Smooth muscle cell of bladder (primary cell): Measurements from ENCODE around the gene HDAC3. TPM values are rescaled to one million over a fixed set of nuclear protein-coding genes. Genes with fewer than 3 reads are reported as not detected.

Experiments used
- total RNA-seq: library from RNA; depleted of rRNA; stranded (reverse); fragments of >200 nt; gene quantifications from 2 replicates; pipeline ENCODE4 v1.2.3, GENCODE V29; 2014

Gene HDAC3
- total RNA-seq, result 62.6 and 62.7 TPM in 2 replicates

DNA sequence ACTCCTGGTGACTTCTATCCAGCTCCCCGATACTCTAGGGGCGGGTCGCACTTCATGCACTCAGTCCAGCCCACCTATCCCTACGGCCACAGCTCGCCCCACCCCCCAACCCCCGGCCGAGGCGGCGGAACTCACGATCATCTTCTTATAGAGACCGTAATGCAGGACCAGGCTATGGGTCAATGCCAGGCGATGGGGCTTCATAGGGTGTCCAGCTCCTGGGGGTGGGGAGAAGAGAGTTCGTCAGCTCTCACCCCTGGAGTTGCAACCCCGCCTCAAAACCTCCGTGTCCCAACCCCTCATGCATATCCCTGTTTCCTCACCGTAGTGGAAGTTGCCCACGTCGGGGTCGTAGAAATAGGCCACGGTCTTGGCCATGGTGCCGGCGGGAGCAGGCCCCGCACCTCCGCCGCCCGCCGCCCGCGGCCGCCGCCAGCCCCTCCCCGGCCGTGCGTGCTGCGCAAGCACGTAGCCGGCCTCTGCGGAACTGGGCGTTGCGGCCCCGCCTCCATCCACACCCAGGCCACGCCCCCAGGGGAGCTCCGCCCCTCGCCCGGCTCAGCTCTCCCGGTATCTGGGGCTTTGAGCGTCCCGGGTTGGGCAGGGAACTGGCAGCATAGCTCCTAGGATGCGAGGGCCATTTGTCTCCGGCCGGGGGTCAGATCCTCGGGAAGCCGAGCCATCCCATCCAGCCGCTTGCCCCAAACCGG lies at the start of gene HDAC3, which contains the start of gene RELL2:
Gene HDAC3, minus strand, starts transcription at position 437 of the 710 bp plus-strand sequence. Its CDS starts 59 bp downstream, at position 378.
Gene RELL2, plus strand, starts transcription at position 585 of the 710 bp plus-strand sequence. CDS start 1,229 bp downstream, outside the sequence.

GRCh38 chr5:141681695-141682641 lies 45.3 kb upstream of the HDAC3 start, which contains the start of gene ARAP3:
ARAP3 (minus strand) TSS chr5:141682230; CDS start chr5:141680486, 1,744 bp downstream.

DNA sequence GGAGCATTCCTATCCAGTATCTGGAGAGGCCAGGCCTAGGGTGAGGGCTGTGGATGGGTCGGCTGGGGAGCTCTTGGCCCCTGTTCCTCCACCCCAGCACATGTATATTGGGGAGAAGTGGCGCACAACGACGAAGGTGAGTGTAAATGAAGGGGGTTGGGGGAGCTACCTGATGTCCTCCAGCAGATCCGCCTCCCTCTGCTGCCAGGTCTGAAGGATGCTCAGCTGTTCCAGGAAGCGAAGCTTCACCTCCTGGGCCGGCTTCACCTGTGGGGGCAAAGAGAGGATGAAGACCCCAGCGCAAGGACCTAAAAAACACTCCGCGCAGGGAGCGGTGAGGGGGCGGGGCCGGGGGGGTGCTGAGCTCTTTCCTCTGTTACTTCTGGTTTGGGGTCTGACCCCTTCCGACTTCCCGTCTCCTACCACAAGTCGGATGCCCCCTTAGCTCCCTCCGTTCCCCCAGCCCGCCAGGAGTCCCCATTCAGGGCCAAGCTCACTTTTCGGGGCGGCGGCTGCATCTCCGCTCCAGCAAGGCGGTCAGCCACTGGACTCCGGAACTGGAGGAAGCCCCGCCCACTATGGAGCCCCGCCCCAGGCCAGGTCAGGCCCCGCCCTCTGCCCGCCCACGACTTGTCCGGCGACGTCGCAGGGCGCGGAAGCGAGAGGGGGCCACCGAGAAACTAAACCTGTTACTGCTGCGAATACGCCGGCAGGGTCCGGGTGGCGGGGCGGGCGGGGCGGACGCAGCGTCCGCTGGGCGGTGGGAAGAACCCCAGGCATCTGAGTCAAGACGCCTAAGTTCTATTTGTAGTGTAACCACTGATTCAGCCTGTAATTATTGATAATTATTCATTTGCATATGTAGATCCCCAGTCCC lies 14.4 kb upstream of the HDAC3 start, which contains the start of gene FCHSD1:
Gene FCHSD1, minus strand, starts transcription at position 568 of the 877 bp plus-strand sequence. Its CDS starts 50 bp downstream, at position 518.

DNA sequence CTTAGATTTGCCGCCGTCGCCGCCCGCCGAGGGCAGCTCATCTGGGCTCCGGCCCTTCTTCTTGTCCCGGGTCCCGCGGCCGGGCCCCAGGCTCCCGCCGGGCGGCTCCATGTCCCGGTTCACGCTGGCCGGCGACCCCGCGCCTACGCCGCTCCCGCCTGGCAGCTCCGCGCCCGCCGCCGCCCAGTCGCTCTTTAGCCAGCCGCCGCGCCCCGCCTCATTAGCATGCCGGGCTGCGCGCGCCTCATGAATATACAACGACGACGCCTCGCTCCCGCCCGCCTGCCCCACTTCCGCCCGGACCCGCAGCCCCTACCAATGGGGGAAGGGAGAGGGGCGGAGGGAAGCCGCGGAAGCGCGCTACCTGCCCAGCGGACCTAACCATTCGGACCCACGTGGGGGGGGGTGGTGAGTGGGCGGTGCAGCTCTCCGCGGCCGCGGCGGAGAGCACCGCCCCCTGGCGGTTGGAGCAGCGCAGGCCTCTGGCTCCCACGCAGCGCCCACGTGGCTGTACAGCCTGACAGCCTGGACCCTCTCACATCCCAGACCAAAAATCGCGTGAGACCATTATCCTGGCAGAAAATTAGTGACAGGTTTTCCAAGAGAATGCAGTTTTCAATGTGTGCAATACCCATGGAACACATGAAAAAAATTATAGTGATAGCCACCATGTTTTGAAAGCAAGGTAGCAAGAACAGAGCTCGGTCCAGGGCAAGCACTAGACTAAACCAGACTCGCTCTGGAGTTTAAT lies 17.7 kb downstream of the HDAC3 start, which contains the start of gene DIAPH1:
Gene DIAPH1, minus strand, starts transcription at position 197 of the 751 bp plus-strand sequence. Its CDS starts 86 bp downstream, at position 111.

Other genes with a start within 250 kb of the HDAC3 start
- 26.9 and 27.5 TPM in 2 replicates for gene PCDHGB4, start 249.2 kb downstream of the HDAC3 start, total RNA-seq
- 3.0 and 3.3 TPM in 2 replicates for gene PCDHGA8, start 244.2 kb downstream of the HDAC3 start, total RNA-seq
- gene PCDHGB5, start 238.9 kb downstream of the HDAC3 start, total RNA-seq, result 15.9 and 19.9 TPM in 2 replicates
- gene PCDHGA9, start 234.1 kb downstream of the HDAC3 start, total RNA-seq, result 2.7 and 3.1 TPM in 2 replicates
- gene PCDHGB6, start 228.8 kb downstream of the HDAC3 start, total RNA-seq, result 2.7 and 3.1 TPM in 2 replicates
- gene PCDHGA10, start 223.9 kb downstream of the HDAC3 start, total RNA-seq, result 4.3 and 5.4 TPM in 2 replicates
- gene PCDHGB7, start 219.2 kb downstream of the HDAC3 start, total RNA-seq, result 6.3 and 6.9 TPM in 2 replicates
- 6.4 and 8.5 TPM in 2 replicates for gene PCDHGA11, start 215.8 kb downstream of the HDAC3 start, total RNA-seq
- 9.1 and 11.7 TPM in 2 replicates for gene PCDHGA12, start 206.3 kb downstream of the HDAC3 start, total RNA-seq
- 38.1 and 41.7 TPM in 2 replicates for gene PCDHGC3, start 160.9 kb downstream of the HDAC3 start, total RNA-seq
- gene PCDHGC4, start 151.8 kb downstream of the HDAC3 start, total RNA-seq, result 1.7 TPM in 2 replicates
- 1.3 and 2.6 TPM in 2 replicates for gene PCDHGC5, start 147.8 kb downstream of the HDAC3 start, total RNA-seq
- 9.2 TPM in 2 replicates for gene DIAPH1, start 17.8 kb downstream of the HDAC3 start, total RNA-seq
- 2.1 and 2.8 TPM in 2 replicates for gene RELL2, start 148 bp upstream of the HDAC3 start, total RNA-seq
- 15.4 and 19.0 TPM in 2 replicates for gene FCHSD1, start 14.6 kb upstream of the HDAC3 start, total RNA-seq
- 1.7 and 2.6 TPM in 2 replicates for gene ARAP3, start 45.4 kb upstream of the HDAC3 start, total RNA-seq
- gene PCDH1, start 241.6 kb upstream of the HDAC3 start, total RNA-seq, result 0.55 and 1.00 TPM in 2 replicates